Astrocyte of the spinal cord (primary cell): ENCODE measurements around the gene C3orf22.
A peak's percentile ranks its signal among the peaks of the same experiment; 100 is the strongest.

Source experiments
- DNase-seq: peaks from one replicate; pipeline ENCODE4 v3.0.0; 2011; ENCODE audit warnings: low read depth, low spot score
- H3K4me3 ChIP-seq: 2 replicates; pipeline ENCODE4 v1.5.1; 2011; ENCODE audit warnings: low read depth, mild to moderate bottlenecking, low read length, moderate library complexity
- in situ Hi-C: cut with HindIII; loops from 2 replicates; pipeline ENCODE4 v1.10.0; 2017; ENCODE audit warnings: low sequenced_read_pairs
- TF ChIP-seq, protein P1 (sequence below): IDR thresholded peaks from 2 replicates; pipeline ENCODE4 v1.5.1; 2012; ENCODE audit warnings: low read depth, mild to moderate bottlenecking, low read length, inconsistent platforms

The C3orf22 gene

DNA sequence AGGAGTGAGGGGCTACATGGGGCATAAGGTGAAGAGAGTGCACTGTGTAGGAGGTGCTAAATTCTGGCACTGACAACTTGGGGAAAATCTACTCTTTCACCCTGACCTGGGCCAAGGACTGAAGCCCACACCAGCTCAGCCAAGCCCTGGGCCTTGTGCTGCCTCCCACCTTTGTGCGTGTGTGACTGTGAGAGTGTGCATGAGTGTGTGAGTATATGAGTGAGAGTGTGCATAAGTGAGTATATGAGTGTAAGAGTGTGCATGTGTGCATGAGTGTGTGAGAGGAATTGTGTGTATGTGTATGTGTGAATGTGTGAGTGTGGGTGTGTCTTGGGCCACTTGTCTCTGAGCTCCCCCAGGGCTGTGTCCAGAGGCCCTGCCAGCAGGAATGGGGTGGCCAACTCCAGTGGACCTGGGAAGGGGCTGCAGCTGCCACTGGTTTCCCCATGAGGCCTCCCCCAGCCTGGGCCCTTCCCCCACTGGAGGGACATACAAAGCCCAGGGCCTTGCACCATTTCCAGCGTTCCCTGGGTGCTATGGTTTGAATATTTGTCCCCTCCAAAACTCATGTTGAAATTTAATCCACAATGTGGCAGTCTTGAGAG, 15.2 kb downstream of the C3orf22 start:
- no peak overlapping the region for H3K4me3 ChIP-seq
- TF ChIP-seq, protein P1, sequence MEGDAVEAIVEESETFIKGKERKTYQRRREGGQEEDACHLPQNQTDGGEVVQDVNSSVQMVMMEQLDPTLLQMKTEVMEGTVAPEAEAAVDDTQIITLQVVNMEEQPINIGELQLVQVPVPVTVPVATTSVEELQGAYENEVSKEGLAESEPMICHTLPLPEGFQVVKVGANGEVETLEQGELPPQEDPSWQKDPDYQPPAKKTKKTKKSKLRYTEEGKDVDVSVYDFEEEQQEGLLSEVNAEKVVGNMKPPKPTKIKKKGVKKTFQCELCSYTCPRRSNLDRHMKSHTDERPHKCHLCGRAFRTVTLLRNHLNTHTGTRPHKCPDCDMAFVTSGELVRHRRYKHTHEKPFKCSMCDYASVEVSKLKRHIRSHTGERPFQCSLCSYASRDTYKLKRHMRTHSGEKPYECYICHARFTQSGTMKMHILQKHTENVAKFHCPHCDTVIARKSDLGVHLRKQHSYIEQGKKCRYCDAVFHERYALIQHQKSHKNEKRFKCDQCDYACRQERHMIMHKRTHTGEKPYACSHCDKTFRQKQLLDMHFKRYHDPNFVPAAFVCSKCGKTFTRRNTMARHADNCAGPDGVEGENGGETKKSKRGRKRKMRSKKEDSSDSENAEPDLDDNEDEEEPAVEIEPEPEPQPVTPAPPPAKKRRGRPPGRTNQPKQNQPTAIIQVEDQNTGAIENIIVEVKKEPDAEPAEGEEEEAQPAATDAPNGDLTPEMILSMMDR = no peak
- in situ Hi-C loops = no loop called here
- DNase-seq = no peak

DNA sequence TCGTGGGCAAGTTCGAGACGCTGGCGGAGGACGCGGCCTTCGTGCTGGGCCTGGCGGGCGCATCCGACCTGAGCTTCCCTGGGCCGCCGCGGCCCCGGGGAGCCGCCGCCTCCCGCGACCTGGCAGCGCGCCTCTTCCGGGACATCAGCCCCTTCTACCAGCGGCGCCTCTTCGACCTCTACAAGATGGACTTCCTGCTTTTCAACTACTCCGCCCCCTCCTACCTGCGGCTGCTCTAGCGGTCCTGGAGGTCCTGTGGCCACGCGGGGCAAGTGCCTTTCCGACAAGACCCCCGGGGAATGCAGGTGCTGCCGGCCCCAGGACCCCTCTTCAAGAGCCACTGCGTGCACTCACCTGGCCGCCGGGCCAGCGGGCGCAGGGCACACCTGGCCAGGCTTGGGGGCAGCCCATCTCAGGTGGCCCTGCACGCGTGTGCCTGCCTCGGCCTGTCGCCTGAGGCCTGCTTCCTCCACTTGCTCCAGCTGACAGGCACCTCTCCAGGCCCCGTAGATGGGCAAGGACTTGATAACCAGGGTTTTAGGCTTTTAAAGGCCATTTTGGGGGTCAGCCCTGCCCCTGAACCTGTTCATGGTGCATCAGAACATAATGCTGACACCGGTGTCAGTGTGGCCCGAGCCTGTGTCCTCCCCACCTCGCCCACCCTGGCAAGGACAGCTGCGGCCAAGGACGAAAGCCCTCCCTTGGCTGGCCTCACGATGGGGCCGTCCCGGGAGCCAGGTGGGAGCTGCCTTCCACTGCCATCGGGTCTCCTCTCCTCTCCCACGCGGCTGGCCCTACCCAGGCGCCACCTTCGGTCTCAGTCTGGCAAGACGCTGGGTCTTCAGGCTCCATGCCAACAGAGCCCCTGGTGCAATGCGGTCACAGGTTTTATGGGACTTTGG, 16.1 kb downstream of the C3orf22 start:
- no peak overlapping the region for H3K4me3 ChIP-seq
- TF ChIP-seq, protein P1 = no peak
- DNase-seq = no peak
- in situ Hi-C loops = no loop called here

DNA sequence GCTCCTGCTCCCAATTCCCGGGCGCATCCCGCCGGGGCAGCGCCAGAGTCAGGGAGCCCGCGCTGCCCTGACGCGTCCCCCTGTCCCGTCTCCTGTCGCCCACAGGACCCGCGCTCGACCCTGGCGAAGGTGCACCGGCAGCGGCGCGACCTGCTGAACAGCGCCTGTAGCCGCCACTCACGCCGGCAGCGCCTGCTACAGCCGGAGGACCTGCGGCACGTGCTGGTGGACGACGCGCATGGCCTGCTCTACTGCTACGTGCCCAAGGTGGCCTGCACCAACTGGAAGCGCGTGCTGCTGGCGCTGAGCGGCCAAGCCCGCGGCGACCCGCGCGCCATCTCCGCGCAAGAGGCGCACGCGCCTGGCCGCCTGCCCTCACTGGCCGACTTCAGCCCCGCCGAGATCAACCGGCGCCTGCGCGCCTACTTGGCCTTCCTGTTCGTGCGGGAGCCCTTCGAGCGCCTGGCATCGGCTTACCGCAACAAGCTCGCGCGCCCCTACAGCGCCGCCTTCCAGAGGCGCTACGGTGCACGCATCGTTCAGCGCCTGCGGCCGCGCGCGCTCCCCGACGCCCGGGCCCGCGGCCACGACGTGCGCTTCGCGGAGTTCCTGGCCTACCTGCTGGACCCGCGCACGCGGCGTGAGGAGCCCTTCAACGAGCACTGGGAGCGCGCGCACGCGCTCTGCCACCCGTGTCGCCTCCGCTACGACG, 16.9 kb downstream of the C3orf22 start:
- no peak overlapping the region for H3K4me3 ChIP-seq
- TF ChIP-seq, protein P1 = no peak
- DNase-seq = no peak
- in situ Hi-C loops = no loop called here

DNA sequence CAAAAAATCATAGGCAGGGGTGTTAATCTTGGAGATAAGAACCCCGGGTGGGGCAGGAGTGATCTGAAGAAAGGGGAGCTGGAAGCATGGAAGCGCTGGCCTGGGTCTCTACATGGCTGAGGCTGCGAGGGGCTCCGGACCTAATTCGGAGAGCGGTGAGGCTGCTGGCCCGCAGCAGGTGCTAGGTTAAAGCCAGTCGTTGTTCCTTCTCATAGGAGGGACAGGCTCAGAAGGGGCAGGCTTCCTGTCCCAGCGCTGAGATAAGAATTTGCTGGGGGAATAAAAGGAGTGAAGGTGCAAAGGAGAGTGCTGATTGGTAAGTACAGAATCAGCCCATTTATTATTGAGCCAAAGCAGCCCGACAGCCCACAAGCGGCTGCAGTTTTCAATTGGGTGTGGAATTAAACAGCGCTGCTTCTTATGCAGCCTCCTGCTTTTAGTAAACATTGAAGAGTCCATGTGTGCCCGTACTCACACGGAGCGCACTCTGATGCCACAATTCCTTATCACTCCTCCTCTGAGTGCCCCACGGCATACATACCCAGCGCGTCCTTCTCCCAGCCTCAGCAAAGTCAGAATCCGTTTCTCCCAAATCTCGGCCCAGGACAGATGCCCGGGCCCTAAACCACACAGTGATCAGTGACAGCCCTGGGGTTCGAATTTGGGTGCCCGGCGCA, 17.6 kb downstream of the C3orf22 start:
- no peak for DNase-seq
- TF ChIP-seq, protein P1 = no peak
- no peak overlapping the region for H3K4me3 ChIP-seq
- in situ Hi-C loops = no loop called here

DNA sequence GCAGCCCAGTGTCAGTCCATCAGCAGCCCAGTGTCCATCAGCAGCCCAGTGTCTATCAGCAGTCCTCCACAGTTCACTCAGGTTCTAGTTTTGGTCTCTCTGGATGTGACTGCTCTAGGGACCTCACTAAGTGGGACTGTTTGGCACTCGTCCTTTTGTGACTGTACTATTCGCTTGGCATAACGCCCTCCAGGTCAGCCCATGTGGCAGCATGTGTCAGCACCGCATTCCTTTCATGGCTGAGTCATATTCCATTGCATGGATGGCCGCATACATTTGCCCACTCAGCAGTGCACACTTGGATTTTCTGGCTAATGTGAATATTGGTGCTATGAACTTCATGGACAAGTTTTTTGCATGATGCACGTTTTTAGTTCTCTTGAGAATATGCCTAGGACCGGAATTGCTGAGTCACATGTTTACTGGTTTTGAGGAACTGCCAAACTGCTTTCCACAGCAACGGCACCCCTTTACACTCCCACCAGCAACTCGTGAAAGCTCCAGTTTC, 18.3 kb downstream of the C3orf22 start:
- in situ Hi-C loops = no loop called here
- H3K4me3 ChIP-seq = no peak overlapping the region
- TF ChIP-seq, protein P1 = no peak
- DNase-seq = peak; percentile 86
